D721Med (cell line): Measurements from ENCODE around the gene SCRG1.
A peak's percentile ranks its signal among the peaks of the same experiment; 100 is the strongest.

ENCODE experiments used
- DNase-seq: peaks from one replicate; pipeline ENCODE4 v3.0.0; 2011; ENCODE audit warnings: low spot score; ENCODE audit not compliant: insufficient read length
- FAIRE-seq: peaks from 2 replicates; lab custom pipeline; 2011; peaks lifted over from hg19 to GRCh38; lab: Jason Lieb, UNC
- CTCF ChIP-seq: IDR thresholded peaks from 2 replicates; pipeline ENCODE4 v1.5.1; 2012; ENCODE audit warnings: mild to moderate bottlenecking, control low read depth; ENCODE audit not compliant: insufficient read depth; ENCODE audit errors: missing control alignments

SCRG1 gene

GRCh38 chr4:173379929-173380328, 19.0 kb downstream of the SCRG1 start:
- TF ChIP-seq CTCF = no peak
- peak; percentile 35 for FAIRE-seq
- no peak for DNase-seq

GRCh38 chr4:173374588-173374987, 24.3 kb downstream of the SCRG1 start:
- TF ChIP-seq CTCF = no peak
- FAIRE-seq (no peak), DNase-seq (no peak)

GRCh38 chr4:173371292-173372192, 27.4 kb downstream of the SCRG1 start:
- DNase-seq (no peak), FAIRE-seq (no peak)
- no peak for TF ChIP-seq CTCF

GRCh38 chr4:173370477-173371291, 28.2 kb downstream of the SCRG1 start, which contains the start of gene SAP30:
SAP30 (plus strand) TSS chr4:173370954; CDS start chr4:173371183, 229 bp downstream.
- no peak for FAIRE-seq
- no peak for TF ChIP-seq CTCF
- peak; percentile 57 for DNase-seq

- FAIRE-seq (no peak), DNase-seq (no peak)
- no peak for TF ChIP-seq CTCF
Measured at GRCh38 chr4:173370130-173370476, 28.8 kb downstream of the SCRG1 start.

GRCh38 chr4:173367946-173368345, 31.0 kb downstream of the SCRG1 start:
- no peak for TF ChIP-seq CTCF
- no peak for FAIRE-seq
- DNase-seq = no peak

GRCh38 chr4:173367285-173367684, 31.6 kb downstream of the SCRG1 start:
- peak; percentile 6 for FAIRE-seq
- TF ChIP-seq CTCF = no peak
- DNase-seq = no peak
